HG03565 (cell line): ENCODE measurements around the gene GABBR2.
"Not testable (repeated sequence)": the region's sequence is repeated elsewhere in the genome, so short reads cannot be mapped to it uniquely, and the experiment has no call there.

ENCODE experiments used
- ATAC-seq: cut with Tn5 transposase; IDR thresholded peaks from one replicate; pipeline ENCODE4 v1.9.1; 2021; ENCODE audit warnings: mild to moderate bottlenecking, moderate library complexity; ENCODE audit not compliant: unreplicated experiment

The GABBR2 gene

DNA sequence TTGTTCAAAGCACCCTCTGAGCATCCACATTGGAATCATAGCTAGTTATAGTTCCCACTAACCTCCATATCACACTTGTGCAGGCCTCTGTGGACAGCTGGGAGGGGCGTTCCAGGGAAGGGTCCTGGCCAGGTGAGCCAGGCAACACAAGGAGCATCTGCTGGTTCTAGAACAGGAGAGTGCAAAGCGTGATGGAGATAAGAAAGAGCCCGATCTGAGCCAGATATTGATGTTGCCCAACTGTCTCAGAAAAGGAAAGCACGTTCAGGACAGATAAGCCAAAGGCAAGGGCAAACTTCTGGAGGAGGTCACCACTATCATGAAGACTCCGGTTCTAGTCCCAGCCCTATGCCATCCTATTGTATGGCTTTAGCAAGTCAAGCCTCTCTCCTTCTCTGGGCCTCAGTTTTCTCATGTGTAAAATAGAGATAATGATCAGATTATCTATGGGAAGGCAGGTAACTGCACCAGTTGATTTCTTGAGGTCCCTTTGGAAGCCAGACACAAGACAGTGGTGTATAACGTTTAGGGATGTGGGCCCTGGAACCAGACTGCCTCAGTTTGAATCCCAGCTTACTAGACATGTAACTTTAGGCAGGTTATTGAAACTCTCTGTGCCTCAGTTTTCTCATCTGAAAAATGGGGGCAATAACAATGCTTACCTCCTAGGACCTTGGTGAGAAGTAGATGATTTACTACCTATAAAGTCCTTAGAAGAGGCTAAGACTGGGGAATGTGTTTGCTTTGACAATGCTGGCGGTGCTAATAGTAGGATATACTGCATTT is 19.8 kb downstream of the GABBR2 start:
- no peak for ATAC-seq

- ATAC-seq: no peak
Observed at GRCh38 chr9:98687911-98688310, 20.8 kb downstream of the GABBR2 start.

GRCh38 chr9:98686961-98687855 is 21.5 kb downstream of the GABBR2 start:
- ATAC-seq: no peak

DNA sequence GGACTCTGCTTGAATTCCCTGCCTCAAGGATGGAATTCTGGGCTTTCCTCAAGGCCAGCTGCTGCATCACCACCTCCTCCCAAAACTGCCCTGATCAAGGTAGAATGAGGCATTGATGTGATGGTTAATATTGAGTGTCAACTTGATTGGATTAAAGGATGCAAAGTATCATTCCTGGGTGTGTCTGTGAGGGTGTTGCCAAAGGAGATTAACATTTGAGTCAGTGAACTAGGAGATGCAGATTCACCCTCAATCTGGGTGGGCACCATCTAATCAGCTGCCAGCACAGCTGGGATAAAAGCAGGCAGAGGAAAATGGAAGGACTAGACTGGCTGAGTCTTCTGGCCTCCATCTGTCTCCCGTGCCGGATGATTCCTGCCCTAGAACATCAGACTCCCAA is 23.9 kb downstream of the GABBR2 start:
- not testable (repeated sequence) for ATAC-seq

- ATAC-seq: no peak
Observed at GRCh38 chr9:98678244-98678842, 30.4 kb downstream of the GABBR2 start.

- ATAC-seq: no peak
Observed at GRCh38 chr9:98673681-98674080, 35.1 kb downstream of the GABBR2 start.

GRCh38 chr9:98667005-98667640 is 41.6 kb downstream of the GABBR2 start:
- ATAC-seq: no peak

GRCh38 chr9:98665501-98665900 is 43.2 kb downstream of the GABBR2 start:
- ATAC-seq: no peak

- no peak for ATAC-seq
Observed at GRCh38 chr9:98660541-98660940, 48.2 kb downstream of the GABBR2 start.

DNA sequence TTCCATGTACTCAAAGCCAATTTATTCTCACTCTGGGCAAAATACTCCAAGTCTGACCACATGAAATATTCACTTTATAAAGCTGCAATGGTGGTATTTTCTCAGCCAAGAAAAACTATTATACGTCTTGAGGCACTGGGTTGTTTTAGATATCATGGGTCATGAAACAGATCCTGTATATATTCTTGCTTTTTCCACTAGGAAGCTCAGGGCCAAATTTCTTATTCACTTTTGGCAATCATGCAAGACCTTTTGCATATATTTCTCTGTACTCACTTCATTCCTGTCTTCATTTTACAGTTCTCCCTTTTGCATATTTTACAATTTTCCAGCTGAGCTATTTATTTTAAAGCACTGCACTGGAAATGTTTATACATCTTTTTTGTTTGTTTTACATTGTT is 49.8 kb downstream of the GABBR2 start:
- no peak for ATAC-seq

- no peak for ATAC-seq
Observed at GRCh38 chr9:98657897-98658296, 50.8 kb downstream of the GABBR2 start.

GRCh38 chr9:98656511-98656910 is 52.2 kb downstream of the GABBR2 start:
- ATAC-seq: no peak

DNA sequence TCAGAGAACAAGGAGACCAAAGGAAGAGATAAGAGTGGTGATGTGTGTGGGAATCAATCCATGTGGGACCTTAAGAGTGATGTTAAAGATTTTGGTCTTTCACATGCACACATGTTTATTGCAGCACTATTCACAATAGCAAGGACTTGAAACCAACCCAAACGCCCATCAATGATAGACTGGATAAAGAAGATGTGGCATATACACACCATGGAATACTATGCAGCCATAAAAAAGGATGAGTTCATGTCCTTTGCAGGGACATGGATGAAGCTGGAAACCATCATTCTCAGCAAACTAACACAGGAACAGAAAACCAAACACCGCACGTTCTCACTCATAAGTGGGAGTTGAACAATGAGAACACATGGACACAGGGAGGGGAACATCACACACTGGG is 53.3 kb downstream of the GABBR2 start:
- ATAC-seq: not testable (repeated sequence)

- no peak for ATAC-seq
Observed at GRCh38 chr9:98654247-98654646, 54.5 kb downstream of the GABBR2 start.

GRCh38 chr9:98652741-98653140 is 56.0 kb downstream of the GABBR2 start:
- no peak for ATAC-seq

- no peak for ATAC-seq
Observed at GRCh38 chr9:98652302-98652701, 56.4 kb downstream of the GABBR2 start.

GRCh38 chr9:98647236-98647635 is 61.5 kb downstream of the GABBR2 start:
- no peak for ATAC-seq

- ATAC-seq: no peak
Observed at GRCh38 chr9:98644011-98644410, 64.7 kb downstream of the GABBR2 start.

DNA sequence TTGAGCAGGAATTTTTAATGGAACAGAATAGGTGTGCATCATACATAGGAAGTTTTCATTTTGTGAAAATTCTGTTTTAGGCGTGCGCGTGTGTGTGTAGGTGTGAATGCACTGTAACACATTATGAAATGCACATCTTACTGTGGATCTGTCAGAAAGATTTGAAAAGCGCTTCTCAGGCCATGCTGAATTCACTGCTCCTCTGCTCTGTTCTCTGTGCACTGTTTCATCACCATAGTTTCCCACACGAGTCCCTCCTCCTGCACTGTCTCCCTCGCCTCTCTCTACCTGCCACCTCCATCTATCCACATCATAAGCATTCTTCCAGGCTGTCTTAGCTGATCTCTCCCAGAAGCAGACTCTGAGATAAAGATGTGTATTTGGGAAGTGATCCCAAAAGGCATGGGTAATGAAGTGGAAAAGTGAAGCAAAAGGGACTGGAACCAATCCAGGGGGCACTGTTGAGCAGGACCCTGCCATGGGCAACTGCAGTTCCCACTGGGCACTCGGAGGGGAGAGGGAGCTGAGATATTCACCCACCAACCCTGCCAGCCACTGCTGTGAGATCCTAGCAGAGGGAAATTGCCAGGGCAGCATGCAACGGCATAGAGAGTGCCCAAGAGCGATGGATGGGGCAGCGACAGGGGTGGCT is 65.9 kb downstream of the GABBR2 start:
- no peak for ATAC-seq

DNA sequence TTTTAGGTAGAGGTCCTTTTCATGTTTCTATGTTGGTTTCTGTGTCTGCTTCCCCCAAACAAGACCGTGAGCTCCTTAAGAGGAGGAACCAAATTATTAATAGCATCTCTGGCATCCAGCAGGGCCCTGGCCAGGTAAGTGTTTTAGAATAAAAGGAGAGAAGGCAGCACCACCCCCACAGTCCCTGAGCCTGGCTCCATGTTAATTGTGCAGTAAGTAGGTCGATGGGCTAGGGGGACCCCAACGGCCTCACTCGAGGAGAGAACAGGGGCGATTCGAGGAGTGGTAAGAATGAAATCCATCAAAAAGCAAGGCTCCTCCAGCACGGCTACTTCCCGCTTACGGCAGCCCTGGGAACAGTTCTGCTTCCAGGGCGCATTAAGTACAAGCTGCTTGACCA is 67.0 kb downstream of the GABBR2 start:
- no peak for ATAC-seq

- no peak for ATAC-seq
Observed at GRCh38 chr9:98640394-98640793, 68.3 kb downstream of the GABBR2 start.
